Measurements from ENCODE around the gene PANK4. TPM values are rescaled to one million over a fixed set of nuclear protein-coding genes. Genes with fewer than 3 reads are reported as not detected.
A peak's percentile ranks its signal among the peaks of the same experiment; 100 is the strongest.

PANK4 gene
- total and polyA plus RNA-seq, 2 of the 8 experiments (the other 6 are each of a cell fraction or from before 2014, with no cell fraction given): 20.1 to 29.7 TPM

DNA sequence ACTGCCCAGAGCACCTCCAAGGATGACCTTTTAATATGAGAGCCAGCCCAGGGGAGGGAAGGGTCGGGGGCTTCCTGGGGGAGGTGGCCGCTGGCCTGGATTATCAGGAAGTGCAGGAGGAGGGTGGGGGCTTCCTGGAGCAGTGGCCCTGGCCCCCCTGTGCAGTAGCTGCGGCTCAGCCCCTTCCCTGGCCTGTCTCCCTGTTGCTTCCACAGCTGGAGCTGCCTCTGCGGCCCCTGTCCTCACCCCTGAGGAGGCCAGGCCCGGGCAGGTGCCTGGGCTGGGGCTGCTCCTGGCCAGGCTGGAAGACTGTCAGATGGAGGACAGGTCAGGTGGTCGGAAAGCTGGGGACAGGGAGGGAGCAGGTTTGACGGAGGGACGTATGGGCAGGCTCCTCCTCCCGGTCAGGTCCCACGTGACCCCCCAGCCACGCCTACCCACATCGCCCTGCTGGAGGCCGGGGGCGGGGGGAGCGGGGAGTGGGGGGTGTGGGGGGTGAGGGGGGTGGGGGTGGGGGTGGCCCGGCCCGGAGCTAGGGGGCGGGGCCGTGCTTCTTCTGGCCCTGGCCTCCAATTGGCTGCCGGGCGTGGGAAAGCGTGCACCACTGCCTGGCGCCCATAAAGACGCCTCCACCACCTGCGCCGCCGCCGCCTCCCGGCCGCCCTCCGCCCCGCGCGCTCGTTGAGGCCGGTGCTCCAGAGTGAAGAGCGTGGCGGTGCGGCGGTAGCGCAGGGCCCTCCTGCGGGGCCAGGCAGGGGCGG lies 19.5 kb upstream of the PANK4 start (continued):
- TF ChIP-seq, protein P1, sequence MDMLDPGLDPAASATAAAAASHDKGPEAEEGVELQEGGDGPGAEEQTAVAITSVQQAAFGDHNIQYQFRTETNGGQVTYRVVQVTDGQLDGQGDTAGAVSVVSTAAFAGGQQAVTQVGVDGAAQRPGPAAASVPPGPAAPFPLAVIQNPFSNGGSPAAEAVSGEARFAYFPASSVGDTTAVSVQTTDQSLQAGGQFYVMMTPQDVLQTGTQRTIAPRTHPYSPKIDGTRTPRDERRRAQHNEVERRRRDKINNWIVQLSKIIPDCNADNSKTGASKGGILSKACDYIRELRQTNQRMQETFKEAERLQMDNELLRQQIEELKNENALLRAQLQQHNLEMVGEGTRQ (IDR thresholded peaks at IDR 0.05; ENCODE audit: low read length): peak; percentile 92
- TF ChIP-seq BRCA1 (IDR thresholded peaks at IDR 0.05; ENCODE audit: low read depth, low read length) (no peak), EGR1 (IDR thresholded peaks at IDR 0.05; ENCODE audit: borderline replicate concordance, low read depth, low read length) (no peak)

All from H1 (cell line).